PC-9 (cell line): Measurements from ENCODE around the gene MMAB.

Experiments
- CTCF ChIP-seq: fragments of 200-600 bp; sonication (generic); conservative IDR thresholded peaks from 2 replicates; pipeline ENCODE4 v1.6.1; 2017; ENCODE audit warnings: mixed run types, antibody characterized with exemption, mild to moderate bottlenecking, moderate library complexity
- EZH2 ChIP-seq: fragments of 200-600 bp; sonication (generic); IDR thresholded peaks from 2 replicates; pipeline ENCODE4 v1.8.0; 2017; ENCODE audit warnings: antibody characterized with exemption, low read depth

- TF ChIP-seq CTCF, result no peak
- no peak for TF ChIP-seq EZH2
Observed at GRCh38 chr12:109541413-109541726, 31.9 kb downstream of the MMAB start.
